ENCODE data around the gene RGS12. TPM values are rescaled to one million over a fixed set of nuclear protein-coding genes. Genes with fewer than 3 reads are reported as not detected.

Gene RGS12
- total and polyA plus RNA-seq, 2 experiments from 2014 or later = 19.6 to 22.5 TPM

DNA sequence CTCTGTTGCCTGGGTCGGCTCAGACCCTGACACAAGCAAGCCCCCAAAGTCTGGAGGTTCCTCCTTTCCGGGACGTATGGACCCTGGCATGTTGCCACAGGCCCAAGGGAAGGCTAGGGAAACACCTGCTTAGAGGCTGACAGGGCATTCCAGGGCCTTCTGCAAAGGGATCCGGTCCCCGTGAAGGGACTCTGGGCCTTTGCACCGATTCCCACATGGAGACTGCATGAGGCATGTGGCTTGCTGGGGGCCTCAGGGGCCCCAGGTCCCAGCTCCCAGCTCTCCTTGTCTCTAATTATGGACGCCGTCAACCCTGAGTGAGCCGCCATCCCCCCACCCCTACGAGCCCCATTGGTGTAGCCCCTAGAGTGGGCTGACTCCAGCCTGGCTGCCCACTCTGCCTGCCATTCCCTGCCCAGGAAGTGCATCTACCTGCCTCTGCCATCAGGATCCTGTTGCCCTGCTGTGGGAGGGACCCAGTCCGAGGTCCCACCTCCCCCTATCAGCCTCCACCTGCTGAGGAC is 4.2 kb upstream of the RGS12 start:
- H3K4me1 ChIP-seq (ENCODE audit: insufficient read depth) = peaks cover 4% of the 10 kb centered on the region
- 93% methylated on average over 11 of the region's 11 CpGs for WGBS (ENCODE audit: low lambda C conversion rate, missing lambda C conversion rate)
- peaks cover 4% of the 10 kb centered on the region for H3K79me2 ChIP-seq
- H3K27me3 ChIP-seq = no peaks in the 10 kb centered on the region
- no peak for DNase-seq (ENCODE audit: low spot score)
- H4K20me1 ChIP-seq (ENCODE audit: insufficient read depth, poor library complexity, severe bottlenecking) = no peaks in the 10 kb centered on the region
- no peak overlapping the region for H3K4me2 ChIP-seq
- TF ChIP-seq EZH2 (IDR thresholded peaks at IDR 0.05; ENCODE audit: borderline replicate concordance) (no peak), EZH2phosphoT487 (IDR thresholded peaks at IDR 0.05; ENCODE audit: low read depth, severe bottlenecking, unreplicated experiment) (no peak)
- TF ChIP-seq, protein P1, sequence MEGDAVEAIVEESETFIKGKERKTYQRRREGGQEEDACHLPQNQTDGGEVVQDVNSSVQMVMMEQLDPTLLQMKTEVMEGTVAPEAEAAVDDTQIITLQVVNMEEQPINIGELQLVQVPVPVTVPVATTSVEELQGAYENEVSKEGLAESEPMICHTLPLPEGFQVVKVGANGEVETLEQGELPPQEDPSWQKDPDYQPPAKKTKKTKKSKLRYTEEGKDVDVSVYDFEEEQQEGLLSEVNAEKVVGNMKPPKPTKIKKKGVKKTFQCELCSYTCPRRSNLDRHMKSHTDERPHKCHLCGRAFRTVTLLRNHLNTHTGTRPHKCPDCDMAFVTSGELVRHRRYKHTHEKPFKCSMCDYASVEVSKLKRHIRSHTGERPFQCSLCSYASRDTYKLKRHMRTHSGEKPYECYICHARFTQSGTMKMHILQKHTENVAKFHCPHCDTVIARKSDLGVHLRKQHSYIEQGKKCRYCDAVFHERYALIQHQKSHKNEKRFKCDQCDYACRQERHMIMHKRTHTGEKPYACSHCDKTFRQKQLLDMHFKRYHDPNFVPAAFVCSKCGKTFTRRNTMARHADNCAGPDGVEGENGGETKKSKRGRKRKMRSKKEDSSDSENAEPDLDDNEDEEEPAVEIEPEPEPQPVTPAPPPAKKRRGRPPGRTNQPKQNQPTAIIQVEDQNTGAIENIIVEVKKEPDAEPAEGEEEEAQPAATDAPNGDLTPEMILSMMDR (IDR thresholded peaks at IDR 0.05; ENCODE audit: poor library complexity) = no peak
- H3K27ac ChIP-seq = no peak overlapping the region
- no peaks in the 10 kb centered on the region for H3K9me2 ChIP-seq (replicated peaks; ENCODE audit: insufficient read depth)
- no peaks in the 10 kb centered on the region for H3K36me3 ChIP-seq (replicated peaks; ENCODE audit: insufficient read depth, low read depth)
- H3K9me3 ChIP-seq (ENCODE audit: low read depth) = no peaks in the 10 kb centered on the region
- no peak overlapping the region for H2AFZ ChIP-seq
- H3K4me3 ChIP-seq = no peak overlapping the region

DNA sequence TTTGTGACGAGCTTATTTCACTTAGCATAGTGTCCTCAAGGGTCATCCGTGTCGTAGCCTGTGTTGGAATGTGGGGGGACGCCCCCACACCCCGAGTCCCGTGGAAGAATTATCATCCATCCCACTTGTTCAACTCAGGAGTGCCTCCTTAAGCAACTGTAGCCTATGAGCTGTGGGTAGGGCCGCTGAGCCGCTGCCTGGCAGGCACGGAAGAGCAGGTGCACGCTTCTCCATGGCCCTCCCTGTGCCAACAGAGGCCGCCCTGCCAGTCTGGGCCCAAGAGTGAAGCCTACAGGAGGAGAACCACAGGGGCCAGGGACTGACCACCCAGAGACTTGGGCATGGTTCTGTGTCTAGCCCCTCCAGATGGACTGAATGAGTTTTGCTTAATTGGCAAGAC is 2.3 kb upstream of the RGS12 start:
- no peaks in the 10 kb centered on the region for H3K27me3 ChIP-seq
- TF ChIP-seq EZH2phosphoT487 (IDR thresholded peaks at IDR 0.05; ENCODE audit: low read depth, severe bottlenecking, unreplicated experiment) = no peak
- no peak for DNase-seq (ENCODE audit: low spot score)
- H4K20me1 ChIP-seq (ENCODE audit: insufficient read depth, poor library complexity, severe bottlenecking) = no peaks in the 10 kb centered on the region
- no peaks in the 10 kb centered on the region for H3K36me3 ChIP-seq (replicated peaks; ENCODE audit: insufficient read depth, low read depth)
- WGBS (ENCODE audit: low lambda C conversion rate, missing lambda C conversion rate) = 97% methylated on average over 11 of the region's 11 CpGs
- H3K27ac ChIP-seq = no peak overlapping the region
- H3K79me2 ChIP-seq = peaks cover 21% of the 10 kb centered on the region
- H3K9me3 ChIP-seq (ENCODE audit: low read depth) = no peaks in the 10 kb centered on the region
- no peak overlapping the region for H3K4me3 ChIP-seq
- H3K4me1 ChIP-seq (ENCODE audit: insufficient read depth) = peaks cover 12% of the 10 kb centered on the region
- H2AFZ ChIP-seq = no peak overlapping the region
- no peaks in the 10 kb centered on the region for H3K9me2 ChIP-seq (replicated peaks; ENCODE audit: insufficient read depth)
- no peak overlapping the region for H3K4me2 ChIP-seq

DNA sequence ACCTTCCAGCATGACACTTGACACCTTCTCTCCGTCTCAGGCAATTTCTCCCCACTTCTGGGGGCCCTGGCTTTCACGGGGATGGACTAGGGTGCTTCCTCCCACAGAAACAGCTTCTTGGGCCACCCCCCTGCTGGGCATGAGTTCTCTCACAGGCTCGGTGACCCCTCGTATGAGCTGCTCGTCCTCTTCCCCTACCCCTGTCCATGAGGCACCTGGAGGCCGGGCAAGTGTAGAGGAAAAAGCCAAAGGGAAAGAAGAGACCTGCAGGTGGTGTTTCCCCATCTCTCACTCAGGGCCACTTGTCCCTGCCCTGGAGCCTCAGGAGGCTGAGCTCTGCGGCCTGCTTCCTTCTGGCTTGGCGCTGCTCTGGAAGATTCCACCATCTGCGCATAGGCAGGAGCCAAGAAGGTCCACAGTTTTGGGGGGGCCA is 1.9 kb upstream of the RGS12 start:
- no peak for DNase-seq (ENCODE audit: low spot score)
- Histone ChIP-seq H3K9me2 (replicated peaks; ENCODE audit: insufficient read depth) (no peaks in the 10 kb centered on the region), H3K4me1 (ENCODE audit: insufficient read depth) (peaks cover 12% of the 10 kb centered on the region), H4K20me1 (ENCODE audit: insufficient read depth, poor library complexity, severe bottlenecking) (no peaks in the 10 kb centered on the region), H3K9me3 (ENCODE audit: low read depth) (no peaks in the 10 kb centered on the region), H3K27me3 (no peaks in the 10 kb centered on the region), H3K4me2 (peak overlapping the region; percentile 99), H3K79me2 (peaks cover 26% of the 10 kb centered on the region), H3K36me3 (replicated peaks; ENCODE audit: insufficient read depth, low read depth) (no peaks in the 10 kb centered on the region), H3K4me3 (no peak overlapping the region), H3K27ac (peak overlapping the region; percentile 95), H2AFZ (no peak overlapping the region)
- TF ChIP-seq EZH2 (IDR thresholded peaks at IDR 0.05; ENCODE audit: borderline replicate concordance) (no peak), EZH2phosphoT487 (IDR thresholded peaks at IDR 0.05; ENCODE audit: low read depth, severe bottlenecking, unreplicated experiment) (no peak)
- TF ChIP-seq, protein P1 (IDR thresholded peaks at IDR 0.05; ENCODE audit: poor library complexity) = no peak
- 93% methylated on average over 9 of the region's 9 CpGs for WGBS (ENCODE audit: low lambda C conversion rate, missing lambda C conversion rate)

DNA sequence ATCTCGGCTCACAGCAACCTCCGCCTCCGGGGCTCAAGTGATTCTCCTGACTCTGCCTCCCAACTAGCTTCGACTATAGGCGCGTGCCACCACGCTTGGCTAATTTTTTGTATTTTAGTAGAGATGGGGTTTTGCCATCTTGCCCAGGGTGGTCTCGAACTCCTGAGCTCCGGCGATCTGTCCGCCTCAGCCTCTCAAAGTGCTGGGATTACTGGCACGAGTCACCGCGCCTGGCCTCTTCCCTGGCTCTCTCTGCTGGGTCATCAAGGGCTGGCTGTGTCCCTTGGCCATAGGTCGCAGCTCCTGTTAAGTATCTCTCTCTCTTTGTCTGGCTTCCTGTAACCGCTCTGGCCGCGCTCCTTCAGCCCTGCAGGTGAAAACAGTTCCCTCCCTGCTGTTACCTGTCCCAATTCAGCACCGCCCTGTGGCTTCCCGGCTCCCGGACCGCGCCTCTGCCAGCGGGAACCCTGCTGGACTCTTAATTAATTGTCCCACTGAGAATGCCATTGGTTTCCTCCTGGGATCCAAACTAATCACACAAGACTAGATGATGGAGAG is 1.3 kb upstream of the RGS12 start:
- peak; percentile 40 for DNase-seq (ENCODE audit: low spot score)
- H2AFZ ChIP-seq = peak overlapping the region; percentile 97

More for the DNA sequence above, 1.3 kb upstream of the RGS12 start:
- Histone ChIP-seq H3K4me1 (ENCODE audit: insufficient read depth) (peaks cover 12% of the 10 kb centered on the region), H3K4me2 (peak overlapping the region; percentile 99), H3K9me2 (replicated peaks; ENCODE audit: insufficient read depth) (no peaks in the 10 kb centered on the region), H3K9me3 (ENCODE audit: low read depth) (no peaks in the 10 kb centered on the region), H3K79me2 (peaks cover 31% of the 10 kb centered on the region), H3K36me3 (replicated peaks; ENCODE audit: insufficient read depth, low read depth) (no peaks in the 10 kb centered on the region), H3K4me3 (peak overlapping the region; percentile 96), H3K27me3 (no peaks in the 10 kb centered on the region), H4K20me1 (ENCODE audit: insufficient read depth, poor library complexity, severe bottlenecking) (no peaks in the 10 kb centered on the region), H3K27ac (peak overlapping the region; percentile 95)
- TF ChIP-seq, protein P1 (IDR thresholded peaks at IDR 0.05; ENCODE audit: poor library complexity) = no peak
- TF ChIP-seq EZH2phosphoT487 (IDR thresholded peaks at IDR 0.05; ENCODE audit: low read depth, severe bottlenecking, unreplicated experiment) (no peak), EZH2 (IDR thresholded peaks at IDR 0.05; ENCODE audit: borderline replicate concordance) (no peak)
- 38% methylated on average over 24 of the region's 24 CpGs for WGBS (ENCODE audit: low lambda C conversion rate, missing lambda C conversion rate)

All from hepatocyte (in vitro differentiated cells).